HepG2 (cell line): ENCODE measurements around the gene PIP5K1A. TPM values are rescaled to one million over a fixed set of nuclear protein-coding genes. Genes with fewer than 3 reads are reported as not detected.

Source experiments
- ATAC-seq: fragments of 200-7000 bp; cut with Tn5 transposase; 3 replicates; pipeline ENCODE4 v1.9.1; 2020; ENCODE audit warnings: mild to moderate bottlenecking, moderate library complexity
- BruUV-seq: library from RNA; stranded (reverse); fragments of 400-500 nt; replicated peaks from 2 replicates; lab custom pipeline; 2021; lab: Mats Ljungman, UMichigan
- CTCF ChIA-PET: fragments of 300-600 bp; formaldehyde crosslinking; extraction: SDS; loops from one replicate; lab custom pipeline; 2021; ENCODE audit warnings: low total read pairs, inconsistent platforms, low intra/inter-chr PET ratio; lab: Yijun Ruan, JAX
- POLR2A ChIA-PET: fragments of 350-600 bp; sonication (Branson Sonifier 250); formaldehyde crosslinking; loops from one replicate; lab custom pipeline; 2020; ENCODE audit warnings: antibody characterized with exemption, inconsistent platforms; lab: Yijun Ruan, JAX
- DNase-seq: peaks from one replicate; pipeline ENCODE4 v3.0.0-alpha.2; 2015; ENCODE audit warnings: low spot score
- FAIRE-seq: peaks from 3 replicates; lab custom pipeline; 2011; peaks lifted over from hg19 to GRCh38; lab: Jason Lieb, UNC
- H2AFZ ChIP-seq: one replicate; pipeline ENCODE4 v1.6.1; 2011; ENCODE audit warnings: low read length, inconsistent platforms
- H3K27ac ChIP-seq: fragments of 300-600 bp; 3 replicates; pipeline ENCODE4 v1.8.0; 2011; ENCODE audit warnings: mixed run types, mild to moderate bottlenecking, mixed read lengths, low read length, inconsistent platforms; ENCODE audit not compliant: insufficient read depth; ENCODE audit errors: extremely low read length
- H3K27me3 ChIP-seq, 2 experiments: fragments of 200-600 bp in 1 of 2; 2 replicates in 1 of 2; 3 replicates in 1 of 2; pipeline versions ENCODE4 v1.6.0 to v1.8.0; 2011; ENCODE audit warnings: low read length in 2 of 2, mild to moderate bottlenecking in 2 of 2, moderate library complexity in 2 of 2, inconsistent platforms in 1 of 2; ENCODE audit not compliant: insufficient read depth in 2 of 2, control insufficient read depth in 1 of 2
- H3K36me3 ChIP-seq, 2 experiments: fragments of 200-600 bp in 1 of 2; replicated peaks in 1 of 2; 2 replicates in 1 of 2; 3 replicates in 1 of 2; pipeline versions ENCODE4 v1.5.1 to v1.8.0; 2011; ENCODE audit warnings: low read length in 2 of 2, inconsistent platforms in 1 of 2; ENCODE audit not compliant: insufficient read depth in 2 of 2, control insufficient read depth in 1 of 2
- H3K4me1 ChIP-seq: 2 replicates; pipeline ENCODE4 v1.5.1; 2012; ENCODE audit warnings: low read length, inconsistent platforms; ENCODE audit not compliant: insufficient read depth
- H3K4me2 ChIP-seq: 2 replicates; pipeline ENCODE4 v1.6.0; 2011; ENCODE audit warnings: low read depth, low read length, inconsistent platforms
- H3K4me3 ChIP-seq, 3 experiments: fragments of 200-600 bp in 1 of 3; sonication (generic), shearing (Covaris generic) in 1 of 3; replicated peaks in 1 of 3; 2 replicates each; pipeline ENCODE4 v1.5.1; 2011 to 2016; ENCODE audit warnings: low read length in 3 of 3, inconsistent platforms in 2 of 3, low read depth in 2 of 3, mild to moderate bottlenecking in 2 of 3, control low read depth in 1 of 3, mixed read lengths in 1 of 3; ENCODE audit not compliant: insufficient read depth in 1 of 3
- H3K79me2 ChIP-seq: one replicate; pipeline ENCODE4 v1.6.1; 2011; ENCODE audit warnings: low read length, inconsistent platforms; ENCODE audit not compliant: insufficient read depth
- H3K9ac ChIP-seq: 2 replicates; pipeline ENCODE4 v1.6.0; 2011; ENCODE audit warnings: mild to moderate bottlenecking, low read depth, low read length, inconsistent platforms; ENCODE audit not compliant: insufficient read depth
- H3K9me3 ChIP-seq: 2 replicates; pipeline ENCODE4 v1.5.1; 2012; ENCODE audit warnings: mild to moderate bottlenecking, low read length
- H4K20me1 ChIP-seq: 2 replicates; pipeline ENCODE4 v1.6.0; 2011; ENCODE audit warnings: inconsistent platforms, mild to moderate bottlenecking, low read length, moderate library complexity; ENCODE audit not compliant: insufficient read depth
- E2F5 ChIP-seq: sonication (generic); formaldehyde crosslinking; conservative IDR thresholded peaks from 2 replicates; pipeline ENCODE4 v1.4.0; 2020; ENCODE audit warnings: missing genetic modification reagents
- FOXC1 ChIP-seq: sonication (generic); formaldehyde crosslinking; IDR thresholded peaks from 2 replicates; pipeline ENCODE4 v1.8.0; 2022; ENCODE audit warnings: mild to moderate bottlenecking, missing genetic modification reagents, borderline replicate concordance
- IRF1 ChIP-seq: sonication (generic); formaldehyde crosslinking; IDR thresholded peaks from 2 replicates; pipeline ENCODE4 v1.4.0; 2020; ENCODE audit warnings: low read depth, mild to moderate bottlenecking, missing genetic modification reagents
- MTF2 ChIP-seq: sonication (generic); formaldehyde crosslinking; IDR thresholded peaks from 2 replicates; pipeline ENCODE4 v1.5.0; 2020; ENCODE audit warnings: missing genetic modification reagents, borderline replicate concordance
- PBX2 ChIP-seq: IDR thresholded peaks from 2 replicates; pipeline ENCODE4 v1.6.1; 2016; ENCODE audit warnings: control low read depth
- POLR2G ChIP-seq: fragments of 200-400 bp; formaldehyde crosslinking; IDR thresholded peaks from 2 replicates; pipeline ENCODE4 v1.6.1; 2018; ENCODE audit warnings: mild to moderate bottlenecking, low read depth, low read length, moderate library complexity
- ZHX1 ChIP-seq: sonication (generic); formaldehyde crosslinking; IDR thresholded peaks from 2 replicates; pipeline ENCODE4 v1.8.1; 2022; ENCODE audit warnings: low read depth, mild to moderate bottlenecking, missing genetic modification reagents
- ZNF121 ChIP-seq: sonication (generic); formaldehyde crosslinking; IDR thresholded peaks from 2 replicates; pipeline ENCODE4 v1.5.0; 2020; ENCODE audit warnings: mild to moderate bottlenecking, missing genetic modification reagents
- ZNF17 ChIP-seq: sonication (generic); formaldehyde crosslinking; IDR thresholded peaks from 2 replicates; pipeline ENCODE4 v1.5.0; 2020; ENCODE audit warnings: mild to moderate bottlenecking, missing genetic modification reagents
- ZNF562 ChIP-seq: sonication (generic); formaldehyde crosslinking; IDR thresholded peaks from 2 replicates; pipeline ENCODE4 v1.8.0; 2022; ENCODE audit warnings: missing genetic modification reagents, borderline replicate concordance
- ZNF777 ChIP-seq: sonication (generic); formaldehyde crosslinking; IDR thresholded peaks from 2 replicates; pipeline ENCODE4 v1.4.0; 2020; ENCODE audit warnings: missing genetic modification reagents
- WGBS: methylation state at CpG from one replicate; pipeline ENCODE4 v1.1.6; 2017; ENCODE audit warnings: low lambda C conversion rate; 5-methylcytosine and 5-hydroxymethylcytosine counted together
- in situ Hi-C: cut with HindIII; loops from 2 replicates; pipeline ENCODE4 v1.10.0; 2017; ENCODE audit warnings: low pct_unique_long_range_greater_than_20kb; ENCODE audit not compliant: extremely low pct_ligation_motif_present
- intact Hi-C: fragments of 100-400 bp; cut with micrococcal nuclease; formaldehyde crosslinking; loops from one replicate; pipeline ENCODE4 v1.10.0; 2022; ENCODE audit not compliant: unreplicated experiment
- polyA plus RNA-seq, 8 experiments: library from polyadenylated mRNA; depleted of rRNA in 3 of 8; stranded (reverse) in 7 of 8; unstranded in 1 of 8; fragments of >200 nt; fragmentation: Illumina TruSeq in 4 of 8; extraction: Trizol in 4 of 8; gene quantifications; 2 replicates each; pipeline versions ENCODE4 v1.2.1 to v1.2.3, GENCODE V29; 2011 to 2016; ENCODE audit warnings: low read depth in 4 of 8, missing spikeins in 1 of 8, mixed read lengths in 1 of 8; ENCODE audit not compliant: insufficient read depth in 1 of 8
- total RNA-seq, 5 experiments: library from RNA; depleted of rRNA; stranded (reverse); fragments of >200 nt; fragmentation: Illumina TruSeq; extraction: Trizol; gene quantifications; 2 replicates each; pipeline ENCODE4 v1.2.3, GENCODE V29; 2016; ENCODE audit warnings: low read depth in 1 of 5

PIP5K1A gene
- total and polyA plus RNA-seq, 2 of the 13 experiments (the other 11 are each of a cell fraction or from before 2014, with no cell fraction given), result 45.3 to 65.1 TPM

GRCh38 chr1:151266821-151267220 lies 68.5 kb downstream of the PIP5K1A start (continued):
- no peak for TF ChIP-seq ZNF777 (CRISPR knock-in tag)
- TF ChIP-seq ZNF121, result no peak
- no peak for TF ChIP-seq POLR2G
- no peak for TF ChIP-seq ZNF562 (CRISPR knock-in tag)
- no peak for TF ChIP-seq IRF1
- no peak for TF ChIP-seq FOXC1 (CRISPR knock-in tag)

GRCh38 chr1:151267760-151268159 lies 69.4 kb downstream of the PIP5K1A start:
- Histone ChIP-seq H3K9me3 (no peaks in the 10 kb centered on the region), H3K4me1 (peaks cover 26% of the 10 kb centered on the region), H3K4me2 (no peak overlapping the region), H2AFZ (no peak overlapping the region), H3K79me2 (peaks cover 2% of the 10 kb centered on the region), H3K4me3 (no peak overlapping the region), H3K27ac (no peak overlapping the region), H3K9ac (no peak overlapping the region), H3K36me3 (peaks cover 12 to 37% of the 10 kb centered on the region in 2 experiments), H4K20me1 (no peaks in the 10 kb centered on the region), H3K27me3 (no peaks in the 10 kb centered on the region)
- intact Hi-C loops, result no loop called here
- POLR2A ChIA-PET, result interaction anchor here (1.5 to 6.9 kb wide), 3 partner anchors 13 to 14 kb away, joined by 3 to 67 read pairs (median 11); partner anchors contain the start of genes PSMD4 and ZNF687
- CTCF ChIA-PET, result no interaction called here
- TF ChIP-seq E2F5 (CRISPR knock-in tag) (no peak), MTF2 (CRISPR knock-in tag) (no peak), ZNF17 (CRISPR knock-in tag) (no peak), PBX2 (no peak), ZHX1 (CRISPR knock-in tag) (no peak)
- DNase-seq, result no peak
- no peak for FAIRE-seq
- no peak for ATAC-seq
- WGBS, result 89% methylated on average over 4 of the region's 4 CpGs
- no TSS peak for BruUV-seq
- in situ Hi-C loops, result no loop called here
